Lung (tissue), 12 donors: ENCODE data around the gene NUDT16L1. TPM values are rescaled to one million over a fixed set of nuclear protein-coding genes. Genes with fewer than 3 reads are reported as not detected.

Source experiments
- ATAC-seq: fragments of 200-7000 bp; cut with Tn5 transposase; one replicate; pipeline ENCODE4 v1.9.1; 2020; ENCODE audit warnings: moderate number of reproducible peaks; ENCODE audit not compliant: insufficient read depth, low FRiP score
- DNase-seq, 3 donors: peaks; one replicate each; pipeline ENCODE4 v3.0.0-alpha.2; 2013 to 2017
- H3K27ac ChIP-seq, 2 donors: one replicate each; pipeline ENCODE4 v1.5.1; 2013; ENCODE audit warnings: mild to moderate bottlenecking in 2 of 2, moderate library complexity in 2 of 2, control low read depth in 1 of 2, inconsistent platforms in 1 of 2, low read depth in 1 of 2, low read length in 1 of 2
- H3K27me3 ChIP-seq, 3 donors: one replicate each; pipeline ENCODE4 v1.5.1; 2013; ENCODE audit warnings: low read length in 2 of 3; ENCODE audit not compliant: control insufficient read depth in 3 of 3, insufficient read depth in 3 of 3
- H3K36me3 ChIP-seq, 4 donors: one replicate each; pipeline ENCODE4 v1.5.1; 2013; ENCODE audit warnings: low read length in 4 of 4, mild to moderate bottlenecking in 1 of 4, moderate library complexity in 1 of 4; ENCODE audit not compliant: control insufficient read depth in 4 of 4, insufficient read depth in 4 of 4
- H3K4me1 ChIP-seq, 5 donors: one replicate each; pipeline ENCODE4 v1.5.1; 2013; ENCODE audit warnings: low read length in 5 of 5, mild to moderate bottlenecking in 2 of 5, moderate library complexity in 1 of 5; ENCODE audit not compliant: control insufficient read depth in 5 of 5, insufficient read depth in 5 of 5
- H3K4me3 ChIP-seq: one replicate; pipeline ENCODE4 v1.5.1; 2013; ENCODE audit warnings: mild to moderate bottlenecking, control low read depth, moderate library complexity
- H3K9ac ChIP-seq, 2 donors: one replicate each; pipeline ENCODE4 v1.5.1; 2013; ENCODE audit warnings: low read length in 2 of 2, control low read depth in 1 of 2; ENCODE audit not compliant: insufficient read depth in 1 of 2
- H3K9me3 ChIP-seq, 4 donors: one replicate each; pipeline ENCODE4 v1.5.1; 2013; ENCODE audit warnings: low read length in 3 of 4, mild to moderate bottlenecking in 1 of 4, moderate library complexity in 1 of 4; ENCODE audit not compliant: control insufficient read depth in 4 of 4, insufficient read depth in 3 of 4
- WGBS, 2 donors: extraction: QIAGEN DNeasy Blood & Tissue Kit; methylation state at CpG; one replicate each; pipeline ENCODE4 v1.1.7; 2013; 5-methylcytosine and 5-hydroxymethylcytosine counted together
- polyA plus RNA-seq, 2 donors: library from polyadenylated mRNA; stranded (reverse); fragments of 200-250 nt; gene quantifications; one replicate each; pipeline ENCODE4 v1.2.1, GENCODE V29; 2013
- total RNA-seq, 2 donors: library from RNA; depleted of rRNA in 1 of 2; stranded (reverse); fragments of >200 nt in 1 of 2; gene quantifications; one replicate each; pipeline ENCODE4 v1.2.1, GENCODE V29; 2014 to 2021
- TF ChIP-seq, protein P1 (sequence below): IDR thresholded peaks from 2 replicates; pipeline ENCODE4 v1.5.1; 2012; ENCODE audit warnings: mild to moderate bottlenecking; ENCODE audit errors: control extremely low read depth, extremely low read depth
- donor health status: control.
- donor health status: control.
- donor health status: Bipolar disorder and iron deficiency.
- donor health status: healthy.
- donor health status: DM: yes; HTN: yes; CAD: no.

The NUDT16L1 gene
- total and polyA plus RNA-seq, 4 donors, result 27.8 to 41.3 (median 32.3) TPM

DNA sequence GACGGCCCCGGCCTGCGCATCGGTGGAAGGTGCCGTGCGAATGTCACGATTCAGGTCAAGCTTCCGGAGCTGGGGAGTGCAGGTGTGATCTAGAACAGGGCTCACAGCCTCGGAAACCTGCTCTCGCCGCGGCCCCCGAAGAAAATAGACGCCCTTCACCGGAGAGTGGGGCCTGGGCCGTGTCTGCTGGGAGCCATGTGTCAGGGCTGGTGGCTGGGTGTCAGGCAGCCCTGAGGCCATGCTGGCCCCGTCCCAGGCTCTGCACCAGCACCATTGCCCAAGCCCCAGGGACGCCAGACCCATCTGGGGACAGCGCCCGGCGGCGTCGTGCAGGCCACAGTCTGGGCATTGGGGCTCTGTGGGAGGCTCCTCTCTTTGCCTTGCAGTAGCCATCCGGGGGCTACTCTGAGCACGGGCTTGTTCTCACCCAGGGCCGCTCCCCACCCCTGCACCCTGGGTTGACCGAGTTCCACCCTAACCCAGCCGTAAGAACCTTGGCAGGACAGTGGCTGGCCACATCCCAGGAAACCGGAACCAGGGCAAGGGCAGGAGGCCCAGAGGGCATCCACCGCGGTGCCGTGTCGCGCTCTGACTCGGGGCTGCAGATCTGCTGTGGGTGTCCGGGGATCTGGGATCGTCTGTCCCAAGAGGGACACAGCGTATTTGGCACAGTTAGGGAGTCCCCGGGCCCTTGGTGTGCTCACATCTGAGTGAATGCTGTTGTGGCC, 5.3 kb upstream of the NUDT16L1 start:
- no peak for DNase-seq
- Histone ChIP-seq H3K27me3 (no peaks in the 10 kb centered on the region), H3K4me1 (peaks cover 0 to 6% (median 4%) of the 10 kb centered on the region in 5 donors), H3K4me3 (no peak overlapping the region), H3K9ac (no peak overlapping the region), H3K9me3 (no peaks in the 10 kb centered on the region), H3K27ac (no peak overlapping the region), H3K36me3 (peaks cover 0 to 67% (median 9%) of the 10 kb centered on the region in 4 donors)
- WGBS, 2 donors, result 95 to 97% methylated on average over 38 to 39 of the region's 39 CpGs
- ATAC-seq, result no peak
- TF ChIP-seq, protein P1, sequence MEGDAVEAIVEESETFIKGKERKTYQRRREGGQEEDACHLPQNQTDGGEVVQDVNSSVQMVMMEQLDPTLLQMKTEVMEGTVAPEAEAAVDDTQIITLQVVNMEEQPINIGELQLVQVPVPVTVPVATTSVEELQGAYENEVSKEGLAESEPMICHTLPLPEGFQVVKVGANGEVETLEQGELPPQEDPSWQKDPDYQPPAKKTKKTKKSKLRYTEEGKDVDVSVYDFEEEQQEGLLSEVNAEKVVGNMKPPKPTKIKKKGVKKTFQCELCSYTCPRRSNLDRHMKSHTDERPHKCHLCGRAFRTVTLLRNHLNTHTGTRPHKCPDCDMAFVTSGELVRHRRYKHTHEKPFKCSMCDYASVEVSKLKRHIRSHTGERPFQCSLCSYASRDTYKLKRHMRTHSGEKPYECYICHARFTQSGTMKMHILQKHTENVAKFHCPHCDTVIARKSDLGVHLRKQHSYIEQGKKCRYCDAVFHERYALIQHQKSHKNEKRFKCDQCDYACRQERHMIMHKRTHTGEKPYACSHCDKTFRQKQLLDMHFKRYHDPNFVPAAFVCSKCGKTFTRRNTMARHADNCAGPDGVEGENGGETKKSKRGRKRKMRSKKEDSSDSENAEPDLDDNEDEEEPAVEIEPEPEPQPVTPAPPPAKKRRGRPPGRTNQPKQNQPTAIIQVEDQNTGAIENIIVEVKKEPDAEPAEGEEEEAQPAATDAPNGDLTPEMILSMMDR, result no peak

DNA sequence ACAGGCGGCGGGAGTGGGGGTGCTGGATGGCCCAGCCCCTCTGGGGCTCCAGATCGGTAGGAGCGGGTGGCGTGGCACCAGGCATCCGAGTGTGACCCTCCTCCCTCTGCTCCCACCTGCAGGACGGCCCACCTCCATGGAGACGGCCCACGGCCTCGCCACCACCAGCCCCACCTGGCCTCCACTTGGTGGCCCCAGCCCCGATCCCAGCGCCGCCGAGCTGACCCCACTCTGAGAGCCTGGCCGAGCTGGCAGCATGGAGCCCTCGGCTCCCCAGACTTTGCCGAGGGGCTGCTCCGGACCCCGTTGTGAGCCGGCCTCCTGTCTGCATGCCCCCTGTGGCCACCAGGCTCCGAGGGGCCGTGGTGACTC, 4.7 kb upstream of the NUDT16L1 start:
- Histone ChIP-seq H3K27ac (no peak overlapping the region), H3K4me3 (no peak overlapping the region), H3K4me1 (peaks cover 0 to 8% (median 4%) of the 10 kb centered on the region in 5 donors), H3K9ac (no peak overlapping the region), H3K36me3 (peaks cover 0 to 63% (median 8%) of the 10 kb centered on the region in 4 donors), H3K9me3 (no peaks in the 10 kb centered on the region), H3K27me3 (no peaks in the 10 kb centered on the region)
- TF ChIP-seq, protein P1, result no peak
- ATAC-seq, result no peak
- DNase-seq, result no peak
- WGBS, 2 donors, result 94 to 99% methylated on average over 21 to 22 of the region's 22 CpGs

DNA sequence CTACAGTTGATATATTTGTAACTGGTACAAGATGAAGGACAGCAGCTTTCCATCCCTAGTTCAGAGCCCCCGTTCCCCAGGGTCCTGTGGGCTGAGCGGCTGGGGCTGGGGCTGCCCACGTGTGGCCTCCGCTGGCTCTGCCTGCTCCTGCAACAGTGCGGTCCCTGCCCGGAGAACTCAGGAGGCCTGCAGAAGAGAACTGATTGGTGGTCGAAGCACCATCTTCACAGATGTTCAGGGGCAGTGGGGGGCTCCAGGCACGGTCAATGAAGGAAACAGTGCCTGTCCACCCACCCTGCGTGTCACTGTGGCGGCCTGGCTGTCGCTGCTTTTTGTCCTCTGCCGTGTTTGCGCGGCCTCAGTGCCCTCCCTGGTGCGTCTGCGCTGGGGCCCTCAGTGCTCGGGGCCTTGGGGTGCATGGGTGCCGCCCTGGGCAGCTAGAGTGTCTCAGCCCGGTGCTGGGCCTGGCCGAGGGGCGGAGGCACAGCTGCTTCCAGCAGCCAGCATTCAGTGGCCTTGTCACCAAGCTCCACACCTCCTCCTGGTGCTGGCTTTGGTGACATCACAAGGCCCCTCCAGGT, 4.2 kb upstream of the NUDT16L1 start:
- Histone ChIP-seq H3K9ac (no peak overlapping the region), H3K4me3 (no peak overlapping the region), H3K9me3 (no peaks in the 10 kb centered on the region), H3K4me1 (peaks cover 0 to 8% (median 4%) of the 10 kb centered on the region in 5 donors), H3K27ac (no peak overlapping the region), H3K27me3 (no peaks in the 10 kb centered on the region), H3K36me3 (peaks cover 0 to 58% (median 6%) of the 10 kb centered on the region in 4 donors)
- no peak for ATAC-seq
- TF ChIP-seq, protein P1, result no peak
- DNase-seq, result no peak
- WGBS, 2 donors, result 91 to 92% methylated on average over 21 of the region's 21 CpGs
